GM12878 (cell line): ENCODE data around the gene DUS3L. TPM values are rescaled to one million over a fixed set of nuclear protein-coding genes. Genes with fewer than 3 reads are reported as not detected.

Experiments used
- ATAC-seq: fragments of 200-7000 bp; cut with Tn5 transposase; 3 replicates; pipeline ENCODE4 v1.9.1; 2020; ENCODE audit warnings: mild to moderate bottlenecking, moderate library complexity
- BruUV-seq: library from RNA; stranded (reverse); fragments of 400-500 nt; replicated peaks from 2 replicates; lab custom pipeline; 2021; lab: Mats Ljungman, UMichigan
- CTCF ChIA-PET: fragments of 300-600 bp; sonication (Branson Sonifier 250); formaldehyde crosslinking; extraction: SDS; loops from one replicate; lab custom pipeline; 2021; ENCODE audit warnings: inconsistent platforms; lab: Yijun Ruan, JAX
- POLR2A ChIA-PET: fragments of 350-600 bp; formaldehyde crosslinking; extraction: SDS; loops from one replicate; lab custom pipeline; 2021; ENCODE audit warnings: inconsistent platforms; lab: Charles Lee
- RAD21 ChIA-PET: fragments of 300-600 bp; sonication (Branson Sonifier 250); formaldehyde crosslinking; loops from one replicate; lab custom pipeline; 2023; ENCODE audit warnings: antibody characterized with exemption; ENCODE audit not compliant: unreplicated experiment; lab: Charles Lee
- SMC1A ChIA-PET: fragments of 300-600 bp; sonication (Branson Sonifier 250); formaldehyde crosslinking; loops from one replicate; lab custom pipeline; 2023; ENCODE audit not compliant: unreplicated experiment, uncharacterized antibody; lab: Charles Lee
- DNase-seq: peaks from one replicate; pipeline ENCODE4 v3.0.0-alpha.2; 2011; ENCODE audit warnings: low read depth, low spot score
- FAIRE-seq: peaks from 3 replicates; lab custom pipeline; 2011; peaks lifted over from hg19 to GRCh38; lab: Jason Lieb, UNC
- H2AFZ ChIP-seq: 2 replicates; pipeline ENCODE4 v1.6.0; 2011; ENCODE audit warnings: low read depth, low read length, control low read depth; ENCODE audit not compliant: control insufficient read depth
- H3K27ac ChIP-seq: 2 replicates; pipeline ENCODE4 v1.5.1; 2011; ENCODE audit warnings: control low read depth; ENCODE audit not compliant: control insufficient read depth, insufficient read depth
- H3K27me3 ChIP-seq, 2 experiments: replicated peaks in 1 of 2; 2 replicates each; pipeline versions ENCODE4 v1.6.0 to v1.6.1; 2011; ENCODE audit warnings: low read length in 1 of 2; ENCODE audit not compliant: control insufficient read depth in 2 of 2, insufficient read depth in 2 of 2
- H3K36me3 ChIP-seq, 2 experiments: 2 replicates each; pipeline ENCODE4 v1.5.1; 2011; ENCODE audit warnings: low read length in 1 of 2; ENCODE audit not compliant: control insufficient read depth in 2 of 2, insufficient read depth in 2 of 2
- H3K4me1 ChIP-seq: 2 replicates; pipeline ENCODE4 v1.6.1; 2011; ENCODE audit warnings: mild to moderate bottlenecking, low read length, moderate library complexity, mixed read lengths; ENCODE audit not compliant: control insufficient read depth, insufficient read depth
- H3K4me2 ChIP-seq: 2 replicates; pipeline ENCODE4 v1.6.0; 2011; ENCODE audit warnings: control low read depth; ENCODE audit not compliant: control insufficient read depth, insufficient read depth
- H3K4me3 ChIP-seq: fragments of 200-600 bp; sonication (generic); 2 replicates; pipeline ENCODE4 v1.5.1; 2016
- H3K79me2 ChIP-seq: 2 replicates; pipeline ENCODE4 v1.6.0; 2011; ENCODE audit warnings: low read length; ENCODE audit not compliant: control insufficient read depth, insufficient read depth
- H3K9ac ChIP-seq: 2 replicates; pipeline ENCODE4 v1.8.0; 2011; ENCODE audit warnings: low read length, control low read depth, mixed read lengths; ENCODE audit not compliant: control insufficient read depth, insufficient read depth
- H3K9me3 ChIP-seq: replicated peaks from 3 replicates; pipeline ENCODE4 v1.5.1; 2011; ENCODE audit warnings: mild to moderate bottlenecking, low read length; ENCODE audit not compliant: control insufficient read depth, insufficient read depth
- H4K20me1 ChIP-seq: 2 replicates; pipeline ENCODE4 v1.6.0; 2011; ENCODE audit not compliant: control insufficient read depth, insufficient read depth
- CEBPB ChIP-seq, 2 experiments: fragments of 150-350 bp in 1 of 2; IDR thresholded peaks; 2 replicates each; pipeline ENCODE4 v1.6.1; 2012 to 2014; ENCODE audit warnings: low read depth in 2 of 2, low read length in 2 of 2, borderline replicate concordance in 1 of 2, inconsistent platforms in 1 of 2
- EGR1 ChIP-seq, 2 experiments: IDR thresholded peaks; 1 replicate in 1 of 2; 2 replicates in 1 of 2; pipeline ENCODE4 v1.6.1; 2011 to 2012; ENCODE audit warnings: low read depth in 2 of 2, low read length in 2 of 2, borderline replicate concordance in 1 of 2, mild to moderate bottlenecking in 1 of 2, moderate library complexity in 1 of 2
- WGBS: methylation state at CpG from one replicate; pipeline ENCODE4 v1.1.6; 2016; ENCODE audit warnings: low lambda C conversion rate; ENCODE audit not compliant: insufficient replicate concordance, insufficient coverage; ENCODE audit errors: missing lambda C conversion rate; 5-methylcytosine and 5-hydroxymethylcytosine counted together
- in situ Hi-C: fragments of 300-500 bp; cut with MboI; formaldehyde crosslinking; loops from 9 replicates; pipeline ENCODE4 v1.14.3; 2018; ENCODE audit warnings: mixed read lengths
- intact Hi-C: fragments of 100-400 bp; cut with micrococcal nuclease; formaldehyde crosslinking; loops from one replicate; pipeline ENCODE4 v1.14.2; 2022; ENCODE audit not compliant: unreplicated experiment
- polyA plus RNA-seq, 11 experiments: library from polyadenylated mRNA; depleted of rRNA in 4 of 11; unstranded in 6 of 11; stranded (reverse) in 5 of 11; fragments of >200 nt; fragmentation: Nextera tagmentation in 4 of 11; fragmentation: Illumina TruSeq in 1 of 11; extraction: Ambion mirVana in 4 of 11; extraction: Trizol in 1 of 11; gene quantifications; 1 replicate in 1 of 11; 2 replicates in 10 of 11; pipeline versions ENCODE4 v1.2.1 to v1.2.3, GENCODE V29; 2011 to 2016; ENCODE audit warnings: inconsistent platforms in 2 of 11, missing spikeins in 2 of 11, low read depth in 1 of 11
- total RNA-seq, 4 experiments: library from RNA; depleted of rRNA in 3 of 4; stranded (reverse); fragments of >200 nt in 3 of 4; fragmentation: Illumina TruSeq in 1 of 4; extraction: Trizol in 1 of 4; gene quantifications; 2 replicates each; pipeline versions ENCODE4 v1.2.1 to v1.2.3, GENCODE V29; 2013 to 2021

Gene DUS3L
- total and polyA plus RNA-seq, 10 of the 15 experiments (the other 5 are each of a cell fraction or from before 2014, with no cell fraction given), result 0.64 to 47.6 (median 31.1) TPM

- in situ Hi-C loops, result loop anchor here (5.0 kb wide), 1 partner anchor 218 kb away; no protein-coding TSS in a partner anchor
- FAIRE-seq, result no peak
- no TSS peak for BruUV-seq
These were observed 13.8 kb upstream of the DUS3L start, which contains the start of gene NRTN for GRCh38 chr19:5804516-5805461. Gene NRTN, plus strand, starts transcription at chr19:5805067. Its CDS starts 19,099 bp downstream, at chr19:5824166.

More at GRCh38 chr19:5804516-5805461, 13.8 kb upstream of the DUS3L start, which contains the start of gene NRTN:
- H4K20me1 ChIP-seq, result no peaks in the 10 kb centered on the region
- H3K27me3 ChIP-seq, result no peaks in the 10 kb centered on the region; a peak in 2 of 4 replicates
- no peak within 1 kb of the TSS for H3K27ac ChIP-seq
- DNase-seq (no peak), ATAC-seq (peak; percentile 44)
- peaks cover 7% of the 10 kb centered on the region for H3K4me1 ChIP-seq
- 10% methylated on average over 31 of the region's 107 CpGs for WGBS
- H3K4me3 ChIP-seq, result no peak within 1 kb of the TSS
- H3K79me2 ChIP-seq, result no peaks in the 10 kb centered on the region
- H3K36me3 ChIP-seq, result no peaks in the 10 kb centered on the region
- H3K4me2 ChIP-seq, result peak within 1 kb of the TSS; percentile 97
- intact Hi-C loops, result loop anchor here (2.0 to 10.0 kb wide), 2 partner anchors 80 to 220 kb away; no protein-coding TSS in a partner anchor
- ChIA-PET CTCF (interaction anchor here (0.5 to 1.7 kb wide), 49 partner anchors 7 to 1238 kb away, joined by 3 to 45 read pairs (median 4); partner anchors contain the start of genes DUS3L, NDUFA11, RFX2 and RPL36), RAD21 (interaction anchor here (0.6 to 2.1 kb wide), 12 partner anchors 15 to 549 kb away, joined by 3 to 15 read pairs (median 6); partner anchors contain the start of genes NDUFA11 and VMAC), SMC1A (interaction anchor here (0.6 to 1.9 kb wide), 13 partner anchors 9 to 224 kb away, joined by 3 to 13 read pairs (median 3); partner anchors contain the start of genes NDUFA11 and VMAC), POLR2A (interaction anchor here (1.3 to 1.4 kb wide), 2 partner anchors 14 to 99 kb away, joined by 4 to 7 read pairs; partner anchors contain the start of genes DUS3L and NDUFA11)
- peak within 1 kb of the TSS; percentile 80; the same call in 1 of the 2 replicates for H2AFZ ChIP-seq
- TF ChIP-seq EGR1 (IDR thresholded peaks at IDR 0.05; ENCODE audit: borderline replicate concordance in 1 of 2, low read depth in 2 of 2, low read length in 2 of 2) (peak in 1 of 2 experiments; percentile 34; a peak in 1 of 3 replicates), CEBPB (IDR thresholded peaks at IDR 0.05; ENCODE audit: borderline replicate concordance in 1 of 2, low read depth in 2 of 2, low read length in 2 of 2) (no peak)
- no peaks in the 10 kb centered on the region for H3K9me3 ChIP-seq
- H3K9ac ChIP-seq, result no peak within 1 kb of the TSS
